Right cardiac atrium (tissue), 5 donors: Measurements from ENCODE around the gene TPPP3. TPM values are rescaled to one million over a fixed set of nuclear protein-coding genes. Genes with fewer than 3 reads are reported as not detected.
"Not testable (repeated sequence)": the region's sequence is repeated elsewhere in the genome, so short reads cannot be mapped to it uniquely, and the experiment has no call there.

Source experiments
- ATAC-seq, 2 donors: fragments of 200-7000 bp; cut with Tn5 transposase; one replicate each; pipeline versions ENCODE4 v1.8.0 to v1.9.1; 2020; ENCODE audit warnings: moderate library complexity in 2 of 2, mild to moderate bottlenecking in 1 of 2
- DNase-seq, 3 donors: peaks; one replicate each; pipeline ENCODE4 v3.0.0-alpha.2; 2020
- H3K27ac ChIP-seq: one replicate; pipeline ENCODE4 v1.5.1; 2013; ENCODE audit warnings: mild to moderate bottlenecking, low read length, control low read depth, moderate library complexity
- H3K27me3 ChIP-seq: one replicate; pipeline ENCODE4 v1.6.1; 2013; ENCODE audit not compliant: control insufficient read depth, insufficient read depth
- H3K4me1 ChIP-seq: one replicate; pipeline ENCODE4 v1.6.1; 2013; ENCODE audit warnings: low read length; ENCODE audit not compliant: control insufficient read depth, insufficient read depth
- H3K4me3 ChIP-seq: one replicate; pipeline ENCODE4 v1.5.1; 2013; ENCODE audit warnings: low read length, control low read depth
- H3K9me3 ChIP-seq: one replicate; pipeline ENCODE4 v1.6.1; 2013; ENCODE audit warnings: low read length; ENCODE audit not compliant: control insufficient read depth
- WGBS: extraction: QIAGEN DNeasy Blood & Tissue Kit; methylation state at CpG from one replicate; pipeline ENCODE4 v1.1.7; 2013; 5-methylcytosine and 5-hydroxymethylcytosine counted together
- intact Hi-C, 4 donors: fragments of 100-400 bp; cut with DNase I; formaldehyde crosslinking; loops; one replicate each; pipeline versions ENCODE4 v1.11.0 to v1.14.0; 2022 to 2023
- polyA plus RNA-seq: library from polyadenylated mRNA; stranded (reverse); fragments of 200-250 nt; gene quantifications from one replicate; pipeline ENCODE4 v1.2.3, GENCODE V29; 2013
- total RNA-seq, 4 donors: library from RNA; stranded (reverse); fragmentation: NEBNext Ultra II Directional; extraction: Animal tissue kit (Norgen Biotek cat#: 25700); gene quantifications; one replicate each; pipeline ENCODE4 v1.2.1, GENCODE V29; 2021
- donor health status: healthy with polysubstance abuse.
- donor health status: DM: no; HTN: yes; CAD: no.
- donor health status: DM: no; HTN: no; CAD: no.
- donor health status: DM: no; HTN: yes; CAD: no; lungs with severe emphysema.
- donor health status: DM: yes; HTN: yes; CAD: no.

The TPPP3 gene
- total and polyA plus RNA-seq, 5 donors: 21.9 to 183 (median 42.0) TPM

DNA sequence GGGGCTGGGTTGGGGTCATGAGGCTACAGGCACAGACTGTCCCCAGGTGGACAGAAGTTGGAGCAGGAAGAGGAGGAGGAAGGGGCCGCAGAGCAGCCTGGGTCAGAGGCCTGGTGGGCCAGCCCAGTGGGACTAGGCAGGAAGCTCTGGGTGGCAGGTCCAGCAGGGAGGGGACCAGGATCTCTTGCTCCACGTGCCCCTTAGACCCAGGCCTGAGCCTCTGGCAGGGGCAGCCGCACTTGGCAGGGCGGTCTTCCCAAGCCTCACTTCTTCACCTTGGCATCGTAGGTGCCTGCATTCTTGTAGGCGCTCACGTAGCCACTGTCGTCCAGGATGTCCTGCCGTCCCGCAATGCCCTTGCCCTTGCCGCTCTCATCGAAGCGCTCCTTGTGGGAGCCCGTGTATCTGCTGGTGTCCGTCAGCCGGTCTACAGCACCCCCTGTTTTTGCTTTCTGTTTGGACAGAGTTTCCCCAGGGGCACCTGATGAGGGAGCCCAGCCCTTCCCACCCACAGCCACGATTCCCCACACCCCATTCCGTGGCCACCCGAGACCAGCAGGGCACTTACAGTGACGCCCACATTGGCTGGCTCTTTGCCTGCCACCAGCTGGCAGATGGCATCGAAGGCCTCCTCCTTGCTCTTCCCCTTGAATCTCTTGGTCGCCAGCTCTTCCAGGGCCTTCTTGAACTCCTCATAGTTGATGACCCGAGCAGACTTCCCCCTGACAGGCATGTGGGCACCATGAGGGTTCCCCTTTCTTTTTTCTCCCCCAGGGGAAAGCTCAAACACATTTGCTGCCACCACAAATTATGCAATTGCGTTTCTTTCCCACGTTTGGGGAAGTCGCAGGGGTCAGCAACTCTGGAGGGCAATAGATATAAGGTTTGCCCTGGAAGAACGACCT, 3.1 kb downstream of the TPPP3 start:
- ATAC-seq (no peak), DNase-seq (peak; percentile 30 to 76 (median 65))
- no peaks in the 10 kb centered on the region for H3K9me3 ChIP-seq
- H3K4me3 ChIP-seq: no peak overlapping the region
- no peak overlapping the region for H3K27ac ChIP-seq
- peaks cover 13% of the 10 kb centered on the region for H3K4me1 ChIP-seq
- 79% methylated on average over 27 of the region's 27 CpGs for WGBS
- intact Hi-C loops: loop anchor here in 1 of 4 donors (10.0 kb wide), 1 partner anchor 135 kb away; no protein-coding TSS in a partner anchor
- H3K27me3 ChIP-seq: no peaks in the 10 kb centered on the region

DNA sequence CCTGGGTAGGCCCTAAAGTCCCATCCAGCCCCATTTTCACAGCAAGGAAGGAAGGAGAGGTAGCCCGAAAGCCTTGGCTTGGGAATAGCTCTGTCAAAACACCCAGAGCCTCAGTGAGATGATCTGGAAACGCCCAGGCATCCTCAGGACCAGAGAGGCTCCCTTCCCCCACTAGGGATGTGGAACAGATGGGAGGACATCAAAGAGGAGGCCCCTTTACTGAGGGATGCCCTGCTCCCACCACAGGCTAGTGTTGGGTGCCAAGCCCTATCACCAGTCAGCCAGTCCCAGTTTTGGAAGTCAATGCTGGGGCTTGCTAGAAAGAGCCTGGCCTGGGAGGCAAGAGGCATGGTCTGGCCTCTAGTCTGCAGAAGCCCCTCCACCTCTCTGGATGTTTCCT, 4.7 kb downstream of the TPPP3 start:
- no peak for ATAC-seq

DNA sequence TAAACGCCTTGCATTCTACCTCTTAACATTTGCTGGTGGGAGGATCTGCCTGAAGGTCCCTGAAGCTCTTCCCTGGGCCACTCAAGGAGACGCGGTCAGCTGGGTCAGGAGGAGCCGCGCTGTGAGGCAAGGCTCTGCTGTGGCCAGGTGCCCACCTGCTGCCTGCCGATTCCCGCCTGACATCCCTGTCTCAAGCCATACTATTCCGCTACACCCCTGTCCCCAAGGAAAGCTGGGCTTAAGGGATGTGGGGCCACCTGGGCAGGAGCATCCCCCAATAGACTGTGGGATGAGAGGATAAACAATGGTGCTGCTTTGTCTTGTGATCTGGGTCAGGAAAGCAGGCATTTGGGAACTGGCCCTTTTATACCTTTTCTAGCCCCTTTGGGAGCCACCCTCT, 5.1 kb downstream of the TPPP3 start:
- intact Hi-C loops: no loop called here
- ATAC-seq: no peak
- Histone ChIP-seq H3K27me3 (no peaks in the 10 kb centered on the region), H3K4me1 (peaks cover 13% of the 10 kb centered on the region), H3K4me3 (no peak overlapping the region), H3K9me3 (no peaks in the 10 kb centered on the region), H3K27ac (no peak overlapping the region)
- DNase-seq: no peak
- WGBS: 89% methylated on average over 8 of the region's 8 CpGs

More for the DNA sequence above, 4.7 kb downstream of the TPPP3 start:
- Histone ChIP-seq H3K27ac (no peak overlapping the region), H3K4me3 (no peak overlapping the region), H3K27me3 (no peaks in the 10 kb centered on the region), H3K9me3 (no peaks in the 10 kb centered on the region), H3K4me1 (peaks cover 13% of the 10 kb centered on the region)
- intact Hi-C loops: no loop called here
- WGBS: 97% methylated on average over 2 of the region's 2 CpGs
- no peak for DNase-seq

DNA sequence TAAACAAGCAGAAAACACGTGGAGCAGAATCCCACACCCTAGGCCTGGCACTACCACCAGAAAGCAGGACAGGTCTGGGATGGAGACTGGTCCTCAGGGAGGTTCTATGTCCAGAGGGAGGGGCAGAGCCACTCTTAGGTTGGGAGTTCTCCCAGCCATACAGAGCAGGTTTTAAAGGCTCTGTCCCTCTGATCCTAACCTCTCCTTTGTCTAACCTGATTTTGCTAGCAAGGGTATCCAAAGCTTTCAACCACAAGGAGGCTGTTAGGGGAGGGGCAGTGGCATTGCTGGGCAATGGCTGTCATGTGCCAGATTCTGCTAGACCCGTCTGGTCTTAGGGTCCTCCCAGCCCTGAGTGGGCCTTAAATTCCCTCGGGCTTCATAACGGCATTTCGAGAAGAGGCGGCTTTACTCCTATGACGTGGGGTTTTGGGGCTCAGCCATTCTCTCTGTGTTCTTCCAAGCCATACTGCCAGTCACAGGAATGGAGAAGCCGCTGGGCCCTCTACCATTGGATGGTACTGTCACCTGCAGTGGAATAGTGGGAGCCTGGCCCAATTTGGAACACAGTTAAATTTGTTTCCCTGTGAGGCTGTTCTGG, 5.7 kb downstream of the TPPP3 start:
- intact Hi-C loops: no loop called here
- Histone ChIP-seq H3K9me3 (no peaks in the 10 kb centered on the region), H3K4me1 (peaks cover 9% of the 10 kb centered on the region), H3K4me3 (no peak overlapping the region), H3K27me3 (no peaks in the 10 kb centered on the region), H3K27ac (no peak overlapping the region)
- 89% methylated on average over 8 of the region's 8 CpGs for WGBS
- DNase-seq (no peak), ATAC-seq (no peak)

DNA sequence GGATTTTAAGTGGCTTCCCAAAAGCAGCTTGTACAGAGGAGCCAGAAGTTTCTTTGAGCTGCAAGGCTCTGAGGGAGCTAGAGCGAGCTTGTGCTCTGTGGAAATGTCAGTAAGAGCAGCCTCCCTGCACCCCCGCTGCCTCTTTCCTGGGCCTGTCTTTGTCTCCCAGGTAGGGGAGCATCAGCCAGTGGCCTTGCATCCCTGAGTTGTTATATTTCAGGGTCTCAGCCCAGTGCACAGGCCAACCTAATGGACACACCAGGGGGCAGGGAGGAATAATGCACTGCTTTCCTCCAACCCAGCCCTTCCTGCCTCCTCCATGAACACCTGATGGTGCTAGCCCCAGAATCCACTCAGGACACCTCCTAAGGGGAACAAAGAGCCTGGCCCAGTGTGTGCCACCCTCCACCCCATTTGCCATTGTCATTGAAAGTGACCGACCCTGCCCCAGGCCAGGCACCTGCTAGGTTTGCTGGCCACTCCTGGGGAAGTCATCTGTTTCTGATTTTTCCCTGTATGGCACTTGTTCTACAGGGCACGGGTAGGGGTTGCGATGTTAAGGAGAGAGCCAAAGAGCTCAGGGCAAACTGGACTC, 6.3 kb downstream of the TPPP3 start:
- peaks cover 6% of the 10 kb centered on the region for H3K4me1 ChIP-seq
- WGBS: 91% methylated on average over 5 of the region's 5 CpGs
- DNase-seq: no peak
- intact Hi-C loops: no loop called here
- no peaks in the 10 kb centered on the region for H3K27me3 ChIP-seq
- no peak overlapping the region for H3K27ac ChIP-seq
- H3K4me3 ChIP-seq: no peak overlapping the region
- ATAC-seq: no peak
- H3K9me3 ChIP-seq: no peaks in the 10 kb centered on the region

DNA sequence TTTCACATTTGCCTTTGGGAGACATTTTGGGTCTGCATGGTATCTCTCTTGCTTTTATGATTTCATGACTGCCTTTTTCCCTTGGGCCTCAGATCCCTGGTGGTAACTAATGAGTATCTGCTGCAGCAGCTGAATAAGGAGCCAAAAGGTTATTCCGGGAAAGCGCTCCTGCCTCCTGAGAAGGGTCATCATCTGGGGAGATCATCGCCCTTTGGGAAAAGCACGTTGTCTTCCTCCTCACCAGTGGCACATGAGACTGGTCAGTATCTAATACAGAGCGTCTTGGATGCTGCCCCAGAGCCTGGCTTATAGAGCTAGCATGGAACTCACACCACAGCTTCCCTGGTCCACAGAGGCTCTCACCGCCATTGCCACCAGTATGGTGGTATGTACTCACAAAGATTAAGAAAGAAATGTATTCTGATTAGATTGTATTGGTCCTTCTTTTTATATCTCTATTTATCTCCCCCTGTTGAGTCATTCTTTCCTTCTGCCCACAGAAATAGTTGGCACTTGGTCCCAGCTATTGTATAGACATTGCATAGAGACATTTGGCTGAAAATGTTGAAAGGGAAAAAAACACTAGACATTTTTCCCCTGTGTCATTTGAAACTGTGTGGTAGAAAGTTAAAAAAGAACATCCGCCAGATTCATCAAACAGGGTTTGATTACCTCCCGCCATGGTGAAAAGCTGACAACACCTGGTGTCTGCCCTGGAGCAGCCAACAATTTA, 8.4 kb downstream of the TPPP3 start:
- Histone ChIP-seq H3K9me3 (no peaks in the 10 kb centered on the region), H3K4me1 (peaks cover 2% of the 10 kb centered on the region), H3K27me3 (no peaks in the 10 kb centered on the region), H3K27ac (no peak overlapping the region), H3K4me3 (no peak overlapping the region)
- intact Hi-C loops: no loop called here
- no peak for ATAC-seq
- no peak for DNase-seq
- WGBS: 83% methylated on average over 8 of the region's 8 CpGs

DNA sequence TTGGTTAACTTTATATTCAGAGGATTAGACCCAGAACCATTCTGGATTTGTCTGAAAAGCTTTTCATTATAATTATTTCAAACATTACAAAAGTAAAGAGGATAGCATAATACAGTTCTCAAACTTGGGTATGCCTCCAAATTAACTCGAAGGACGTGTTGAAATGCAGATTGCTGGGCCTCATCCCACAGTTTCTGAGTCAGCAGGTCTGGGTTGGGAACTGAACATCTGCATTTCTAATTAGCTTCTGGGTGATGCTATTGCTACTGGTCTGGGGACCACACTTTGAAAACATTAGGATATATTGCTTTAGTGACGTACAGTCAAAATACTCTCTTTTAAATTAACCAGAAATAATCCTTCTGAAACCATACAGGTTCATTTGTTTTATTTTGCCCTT, 10.0 kb downstream of the TPPP3 start:
- H3K9me3 ChIP-seq: no peaks in the 10 kb centered on the region
- ATAC-seq (no peak), DNase-seq (no peak)
- no peak overlapping the region for H3K27ac ChIP-seq
- 67% methylated on average over 3 of the region's 3 CpGs for WGBS
- no peak overlapping the region for H3K4me3 ChIP-seq
- intact Hi-C loops: no loop called here
- no peaks in the 10 kb centered on the region for H3K27me3 ChIP-seq
- H3K4me1 ChIP-seq: no peaks in the 10 kb centered on the region

DNA sequence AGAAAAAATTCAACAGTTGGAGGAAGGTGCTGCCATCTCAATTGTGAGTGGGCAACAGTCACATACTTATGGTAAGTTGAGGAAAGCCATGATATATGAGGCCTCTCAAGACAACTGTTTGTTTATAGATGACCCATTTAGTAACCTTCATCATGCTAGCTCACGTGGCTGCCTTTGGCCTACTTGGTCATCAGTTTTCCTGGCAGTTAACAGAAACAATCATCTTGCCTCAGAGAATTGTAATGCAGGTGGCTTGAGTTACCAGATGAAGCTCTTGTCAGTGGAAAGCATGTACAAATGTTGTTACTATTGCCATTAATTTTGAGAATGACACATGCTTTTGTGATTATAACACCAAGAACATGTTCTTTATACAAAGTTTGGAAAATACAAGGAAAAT, 14.7 kb downstream of the TPPP3 start:
- DNase-seq: no peak
- no peaks in the 10 kb centered on the region for H3K4me1 ChIP-seq
- H3K27ac ChIP-seq: no peak overlapping the region
- 88% methylated on average over 1 of the region's 1 CpG for WGBS
- H3K9me3 ChIP-seq: no peaks in the 10 kb centered on the region
- ATAC-seq: no peak
- no peak overlapping the region for H3K4me3 ChIP-seq
- H3K27me3 ChIP-seq: no peaks in the 10 kb centered on the region
- intact Hi-C loops: no loop called here

DNA sequence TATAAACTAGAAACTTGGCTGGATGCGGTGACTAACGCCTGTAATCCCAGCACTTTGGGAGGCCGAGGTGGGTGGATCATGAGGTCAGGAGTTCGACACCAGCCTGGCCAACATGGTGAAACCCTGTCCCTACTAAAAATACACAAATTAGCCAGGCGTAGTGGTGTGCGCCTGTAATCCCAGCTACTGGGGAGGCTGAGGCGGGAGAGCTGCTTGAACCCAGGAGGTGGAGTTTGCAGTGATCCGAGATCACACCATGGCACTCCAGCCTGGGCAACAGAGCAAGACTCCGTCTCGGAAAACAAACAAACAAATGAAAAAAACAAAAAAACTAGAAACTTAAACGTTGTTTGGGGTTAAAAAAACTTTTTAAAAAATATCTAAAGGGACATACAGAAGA, 17.3 kb downstream of the TPPP3 start:
- intact Hi-C loops: not testable (repeated sequence)

DNA sequence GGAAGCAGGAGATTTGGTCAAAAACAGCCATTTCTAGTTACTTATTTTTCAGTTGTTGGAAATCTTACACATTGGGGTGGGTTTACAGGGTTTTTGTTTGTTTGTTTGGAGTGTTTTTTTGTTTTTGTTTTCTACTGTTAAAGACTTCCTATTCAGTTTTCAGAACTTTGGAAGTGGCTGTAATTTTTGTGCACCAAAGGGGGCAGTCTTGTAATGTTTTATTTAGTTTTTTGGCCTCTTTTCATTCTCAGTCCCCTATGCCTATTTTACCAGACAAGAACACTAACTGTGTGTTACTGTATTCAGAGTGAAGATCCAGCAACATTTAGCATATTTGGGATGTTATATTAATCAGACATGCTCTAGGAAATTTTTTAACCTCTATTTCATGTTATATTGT, 20.6 kb downstream of the TPPP3 start:
- intact Hi-C loops: no loop called here
- no peak for DNase-seq
- peak in 1 of 2 donors; percentile 41 for ATAC-seq

More for the DNA sequence above, 17.3 kb downstream of the TPPP3 start:
- H3K4me1 ChIP-seq, H3K27ac ChIP-seq, H3K4me3 ChIP-seq, ATAC-seq, H3K27me3 ChIP-seq, H3K9me3 ChIP-seq, DNase-seq: not testable (repeated sequence)
- WGBS: 89% methylated on average over 11 of the region's 11 CpGs

DNA sequence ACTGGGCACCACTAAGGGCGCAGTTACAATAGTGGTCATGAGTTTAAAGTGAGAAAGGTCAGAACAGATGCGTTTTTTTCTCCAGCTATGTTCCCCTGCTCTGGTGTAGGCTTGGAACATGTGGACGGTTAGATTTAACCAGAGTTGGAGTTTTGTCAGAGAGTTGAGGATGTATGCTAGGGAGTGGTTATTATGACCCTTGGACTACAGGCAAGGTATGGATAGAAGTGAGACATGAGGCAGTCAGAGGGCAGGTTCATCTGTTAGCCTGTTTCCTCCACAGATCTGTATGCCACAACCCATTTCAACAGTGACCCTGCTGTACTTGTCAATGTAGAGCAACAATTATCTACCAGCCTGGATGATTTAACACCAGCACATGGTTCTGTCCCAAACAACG, 22.6 kb downstream of the TPPP3 start:
- Histone ChIP-seq H3K27ac (no peak overlapping the region), H3K27me3 (no peaks in the 10 kb centered on the region), H3K4me3 (no peak overlapping the region), H3K9me3 (no peaks in the 10 kb centered on the region), H3K4me1 (no peaks in the 10 kb centered on the region)
- intact Hi-C loops: no loop called here
- no peak for ATAC-seq
- DNase-seq: no peak
- 89% methylated on average over 4 of the region's 4 CpGs for WGBS

More for the DNA sequence above, 20.6 kb downstream of the TPPP3 start:
- Histone ChIP-seq H3K4me3 (no peak overlapping the region), H3K4me1 (no peaks in the 10 kb centered on the region), H3K27ac (no peak overlapping the region), H3K9me3 (no peaks in the 10 kb centered on the region), H3K27me3 (no peaks in the 10 kb centered on the region)
